ENCODE results near the gene SFT2D1. TPM values are rescaled to one million over a fixed set of nuclear protein-coding genes. Genes with fewer than 3 reads are reported as not detected.

The SFT2D1 gene
- total RNA-seq, 1 experiment from 2014 or later: 65.6 TPM

GRCh38 chr6:166284640-166285039, 57.7 kb downstream of the SFT2D1 start (continued):
- TF ChIP-seq ZNF274 (IDR thresholded peaks at IDR 0.05; ENCODE audit: low read depth, low read length) (no peak), CEBPB (IDR thresholded peaks at IDR 0.05; ENCODE audit: low read depth) (no peak), EZH2 (IDR thresholded peaks at IDR 0.05) (no peak)

- Histone ChIP-seq H4K20me1 (ENCODE audit: insufficient read depth) (no peaks in the 10 kb centered on the region), H3K4me3 (replicated peaks in 1 of 2; ENCODE audit: low read depth in 1 of 2, low read length in 2 of 2) (no peak overlapping the region), H2AFZ (ENCODE audit: low read depth, low read length, poor library complexity, severe bottlenecking) (no peak overlapping the region), H3K27ac (ENCODE audit: low read depth, low read length) (no peak overlapping the region), H3K4me2 (ENCODE audit: low read length) (no peak overlapping the region), H3K9ac (ENCODE audit: low read length) (no peak overlapping the region), H3K27me3 (ENCODE audit: insufficient read depth, low read length) (peaks cover 7% of the 10 kb centered on the region), H3K79me2 (ENCODE audit: insufficient read depth, low read length) (no peaks in the 10 kb centered on the region), H3K36me3 (ENCODE audit: control insufficient read depth in 1 of 2, insufficient read depth in 2 of 2, low read length in 2 of 2) (no peaks in the 10 kb centered on the region), H3K4me1 (ENCODE audit: control insufficient read depth in 1 of 2, insufficient read depth in 2 of 2, low read length in 2 of 2) (no peaks in the 10 kb centered on the region), H3K9me3 (ENCODE audit: control insufficient read depth in 1 of 2, insufficient read depth in 1 of 2, low read depth in 1 of 2, low read length in 2 of 2) (no peaks in the 10 kb centered on the region), H3K9me2 (ENCODE audit: insufficient read depth) (no peaks in the 10 kb centered on the region)
- ATAC-seq (no peak), DNase-seq (ENCODE audit: low read depth, low spot score) (no peak)
- CTCF ChIA-PET: interaction anchor here (1.1 to 1.2 kb wide), 2 partner anchors 11 to 119 kb away, joined by 3 read pairs; no protein-coding TSS in a partner anchor
- no peak for TF ChIP-seq JUND (IDR thresholded peaks at IDR 0.05)
- no TSS peak for BruUV-seq (replicated peaks)
- intact Hi-C loops (cut with micrococcal nuclease): no loop called here
- POLR2A ChIA-PET: no interaction called here
- RAD21 ChIA-PET (ENCODE audit: low non-redundant PET in 1 of 2, low total read pairs in 2 of 2, uncharacterized antibody in 2 of 2, unreplicated experiment in 2 of 2): no interaction called here
Observed at GRCh38 chr6:166282394-166283032, 59.8 kb downstream of the SFT2D1 start.

- no peak overlapping the region for H3K9ac ChIP-seq (ENCODE audit: low read length)
- H3K79me2 ChIP-seq (ENCODE audit: insufficient read depth, low read length): no peaks in the 10 kb centered on the region
- POLR2A ChIA-PET: no interaction called here
- H3K27me3 ChIP-seq (ENCODE audit: insufficient read depth, low read length): peaks cover 7% of the 10 kb centered on the region
- RAD21 ChIA-PET (ENCODE audit: low non-redundant PET in 1 of 2, low total read pairs in 2 of 2, uncharacterized antibody in 2 of 2, unreplicated experiment in 2 of 2): no interaction called here
- CTCF ChIA-PET: interaction anchor here (1.1 to 1.6 kb wide), 2 partner anchors 100 to 120 kb away, joined by 3 to 4 read pairs; no protein-coding TSS in a partner anchor
- H4K20me1 ChIP-seq (ENCODE audit: insufficient read depth): no peaks in the 10 kb centered on the region
- no peak overlapping the region for H2AFZ ChIP-seq (ENCODE audit: low read depth, low read length, poor library complexity, severe bottlenecking)
- H3K27ac ChIP-seq (ENCODE audit: low read depth, low read length): no peak overlapping the region
- H3K4me3 ChIP-seq (replicated peaks in 1 of 2; ENCODE audit: low read depth in 1 of 2, low read length in 2 of 2): no peak overlapping the region
- H3K4me1 ChIP-seq (ENCODE audit: control insufficient read depth in 1 of 2, insufficient read depth in 2 of 2, low read length in 2 of 2): peaks cover 0 to under 1% of the 10 kb centered on the region in 2 experiments; a peak in 1 of 4 replicates
- H3K36me3 ChIP-seq (ENCODE audit: control insufficient read depth in 1 of 2, insufficient read depth in 2 of 2, low read length in 2 of 2): no peaks in the 10 kb centered on the region
- no peak for ATAC-seq
- intact Hi-C loops (cut with micrococcal nuclease): no loop called here
- no peaks in the 10 kb centered on the region for H3K9me3 ChIP-seq (ENCODE audit: control insufficient read depth in 1 of 2, insufficient read depth in 1 of 2, low read depth in 1 of 2, low read length in 2 of 2)
- DNase-seq (ENCODE audit: low read depth, low spot score): no peak
- H3K9me2 ChIP-seq (ENCODE audit: insufficient read depth): no peaks in the 10 kb centered on the region
- no peak overlapping the region for H3K4me2 ChIP-seq (ENCODE audit: low read length)
- no TSS peak for BruUV-seq (replicated peaks)
- TF ChIP-seq RAD21 (IDR thresholded peaks at IDR 0.05; ENCODE audit: low read depth) (no peak), TCF7L2 (IDR thresholded peaks at IDR 0.05; ENCODE audit: borderline replicate concordance, extremely low read depth, insufficient read depth, insufficient read length) (no peak), MAX (IDR thresholded peaks at IDR 0.05) (no peak), POLR2A (IDR thresholded peaks at IDR 0.05; ENCODE audit: borderline replicate concordance, extremely low read depth, insufficient read depth, insufficient read length) (no peak), CBX3 (IDR thresholded peaks at IDR 0.05; ENCODE audit: low read depth) (no peak), ZNF274 (IDR thresholded peaks at IDR 0.05; ENCODE audit: low read depth, low read length) (no peak), CTCF (IDR thresholded peaks at IDR 0.05 in 2 of 3, conservative IDR thresholded peaks at IDR 0.05 in 1 of 3; ENCODE audit: borderline replicate concordance in 1 of 3, insufficient read depth in 1 of 3, low read depth in 2 of 3, low read length in 2 of 3) (no peak), JUND (IDR thresholded peaks at IDR 0.05) (no peak), EZH2 (IDR thresholded peaks at IDR 0.05) (no peak), SIN3A (IDR thresholded peaks at IDR 0.05; ENCODE audit: low read depth) (no peak), ATF3 (IDR thresholded peaks at IDR 0.05) (no peak), EGR1 (IDR thresholded peaks at IDR 0.05; ENCODE audit: low read depth) (no peak), POLR2AphosphoS5 (IDR thresholded peaks at IDR 0.05; ENCODE audit: low read depth, low read length) (no peak)
Observed at GRCh38 chr6:166281104-166281503, 61.2 kb downstream of the SFT2D1 start.

All from HCT116 (cell line).